HG02642 (cell line): ENCODE measurements around the gene DUS2.
"Not testable (repeated sequence)": the region's sequence is repeated elsewhere in the genome, so short reads cannot be mapped to it uniquely, and the experiment has no call there.

Experiments
- ATAC-seq: cut with Tn5 transposase; IDR thresholded peaks from one replicate; pipeline ENCODE4 v1.9.1; 2021; ENCODE audit warnings: mild to moderate bottlenecking; ENCODE audit not compliant: unreplicated experiment, poor library complexity

Gene DUS2

GRCh38 chr16:68114939-68115338, 91.9 kb downstream of the DUS2 start:
- not testable (repeated sequence) for ATAC-seq

GRCh38 chr16:68115851-68116250, 92.8 kb downstream of the DUS2 start:
- no peak for ATAC-seq

GRCh38 chr16:68116256-68116867, 93.3 kb downstream of the DUS2 start:
- no peak for ATAC-seq

- no peak for ATAC-seq
Measured at GRCh38 chr16:68117884-68118283, 94.8 kb downstream of the DUS2 start.

GRCh38 chr16:68118954-68119353, 95.9 kb downstream of the DUS2 start:
- ATAC-seq = not testable (repeated sequence)

- ATAC-seq = not testable (repeated sequence)
Measured at GRCh38 chr16:68120496-68120895, 97.4 kb downstream of the DUS2 start.

- no peak for ATAC-seq
Measured at GRCh38 chr16:68126395-68126794, 103.3 kb downstream of the DUS2 start.

GRCh38 chr16:68128577-68129305, 105.7 kb downstream of the DUS2 start:
- ATAC-seq = no peak
